ENCODE results near the gene CUL5. TPM values are rescaled to one million over a fixed set of nuclear protein-coding genes. Genes with fewer than 3 reads are reported as not detected.
"Not testable (repeated sequence)": the region's sequence is repeated elsewhere in the genome, so short reads cannot be mapped to it uniquely, and the experiment has no call there.

The CUL5 gene
- total RNA-seq, 2 experiments from 2014 or later = 35.4 to 37.5 TPM

- Mint-ChIP-seq H3K36me3 (peaks cover 14% of the 10 kb centered on the region), H3K4me1 (peaks cover 28% of the 10 kb centered on the region), H3K27ac (peak overlapping the region; percentile 72), H3K4me3 (peak overlapping the region; percentile 96)
- H3K9me3 Mint-ChIP-seq, H3K27me3 Mint-ChIP-seq, DNase-seq: not testable (repeated sequence)
Observed at GRCh38 chr11:108120936-108121273, 112.2 kb downstream of the CUL5 start.

- peaks cover 28% of the 10 kb centered on the region for H3K4me1 Mint-ChIP-seq
Observed at GRCh38 chr11:108121274-108122155, 112.8 kb downstream of the CUL5 start, which contains the start of gene ACAT1. Gene ACAT1, plus strand, starts transcription at chr11:108121567. Its CDS starts 40 bp downstream, at chr11:108121607.

GRCh38 chr11:108122166-108122628 is 113.5 kb downstream of the CUL5 start:
- peaks cover 28% of the 10 kb centered on the region for H3K4me1 Mint-ChIP-seq
- H3K36me3 Mint-ChIP-seq = peaks cover 18% of the 10 kb centered on the region
- peak overlapping the region; percentile 96 for H3K4me3 Mint-ChIP-seq
- no peak for DNase-seq
- peak overlapping the region; percentile 74 for H3K27ac Mint-ChIP-seq
- no peaks in the 10 kb centered on the region for H3K27me3 Mint-ChIP-seq
- H3K9me3 Mint-ChIP-seq = no peaks in the 10 kb centered on the region

More at GRCh38 chr11:108121274-108122155, 112.8 kb downstream of the CUL5 start, which contains the start of gene ACAT1:
- DNase-seq = peak; percentile 99
- H3K9me3 Mint-ChIP-seq = no peaks in the 10 kb centered on the region
- H3K27me3 Mint-ChIP-seq = no peaks in the 10 kb centered on the region
- H3K27ac Mint-ChIP-seq = peak within 1 kb of the TSS; percentile 74
- H3K36me3 Mint-ChIP-seq = peaks cover 17% of the 10 kb centered on the region
- H3K4me3 Mint-ChIP-seq = peak within 1 kb of the TSS; percentile 96

- H3K4me3 Mint-ChIP-seq = no peak overlapping the region
- no peak for DNase-seq
- no peak overlapping the region for H3K27ac Mint-ChIP-seq
- H3K9me3 Mint-ChIP-seq = no peaks in the 10 kb centered on the region
- H3K36me3 Mint-ChIP-seq = peaks cover 22% of the 10 kb centered on the region
- peaks cover 30% of the 10 kb centered on the region for H3K4me1 Mint-ChIP-seq
- H3K27me3 Mint-ChIP-seq = no peaks in the 10 kb centered on the region
Observed at GRCh38 chr11:108125096-108125495, 116.4 kb downstream of the CUL5 start.

- H3K27me3 Mint-ChIP-seq = no peaks in the 10 kb centered on the region
- no peak overlapping the region for H3K4me3 Mint-ChIP-seq
- H3K27ac Mint-ChIP-seq = no peak overlapping the region
- DNase-seq = no peak
- H3K9me3 Mint-ChIP-seq = no peaks in the 10 kb centered on the region
- peaks cover 17% of the 10 kb centered on the region for H3K4me1 Mint-ChIP-seq
- H3K36me3 Mint-ChIP-seq = peaks cover 21% of the 10 kb centered on the region
Observed at GRCh38 chr11:108128772-108129171, 120.1 kb downstream of the CUL5 start.

GRCh38 chr11:108131993-108132392 is 123.3 kb downstream of the CUL5 start:
- no peak for DNase-seq
- Mint-ChIP-seq H3K27ac (no peak overlapping the region), H3K4me1 (peaks cover 16% of the 10 kb centered on the region), H3K27me3 (no peaks in the 10 kb centered on the region), H3K9me3 (no peaks in the 10 kb centered on the region), H3K36me3 (peaks cover 12% of the 10 kb centered on the region), H3K4me3 (no peak overlapping the region)

GRCh38 chr11:108132993-108133538 is 124.4 kb downstream of the CUL5 start:
- DNase-seq, H3K27ac Mint-ChIP-seq, H3K4me3 Mint-ChIP-seq, H3K9me3 Mint-ChIP-seq, H3K27me3 Mint-ChIP-seq: not testable (repeated sequence)
- Mint-ChIP-seq H3K36me3 (peaks cover 18% of the 10 kb centered on the region), H3K4me1 (peaks cover 20% of the 10 kb centered on the region)

- Mint-ChIP-seq H3K27ac (peak overlapping the region; percentile 85), H3K4me1 (peaks cover 21% of the 10 kb centered on the region), H3K36me3 (peaks cover 33% of the 10 kb centered on the region), H3K4me3 (no peak overlapping the region), H3K9me3 (no peaks in the 10 kb centered on the region), H3K27me3 (no peaks in the 10 kb centered on the region)
- peak; percentile 36 for DNase-seq
Observed at GRCh38 chr11:108135845-108136544, 127.3 kb downstream of the CUL5 start.

GRCh38 chr11:108137212-108137611 is 128.5 kb downstream of the CUL5 start:
- H3K27me3 Mint-ChIP-seq = no peaks in the 10 kb centered on the region
- peaks cover 21% of the 10 kb centered on the region for H3K4me1 Mint-ChIP-seq
- H3K36me3 Mint-ChIP-seq = peaks cover 37% of the 10 kb centered on the region
- peak overlapping the region; percentile 84 for H3K27ac Mint-ChIP-seq
- H3K9me3 Mint-ChIP-seq = no peaks in the 10 kb centered on the region
- DNase-seq = no peak
- no peak overlapping the region for H3K4me3 Mint-ChIP-seq

- no peaks in the 10 kb centered on the region for H3K27me3 Mint-ChIP-seq
- H3K4me3 Mint-ChIP-seq = no peak overlapping the region
- DNase-seq = no peak
- H3K27ac Mint-ChIP-seq = no peak overlapping the region
- H3K36me3 Mint-ChIP-seq = peaks cover 59% of the 10 kb centered on the region
- H3K9me3 Mint-ChIP-seq = peaks cover 1% of the 10 kb centered on the region
- peaks cover 19% of the 10 kb centered on the region for H3K4me1 Mint-ChIP-seq
Observed at GRCh38 chr11:108142304-108142703, 133.6 kb downstream of the CUL5 start.

GRCh38 chr11:108144615-108145014 is 135.9 kb downstream of the CUL5 start:
- peaks cover 57% of the 10 kb centered on the region for H3K36me3 Mint-ChIP-seq
- DNase-seq = no peak
- no peaks in the 10 kb centered on the region for H3K27me3 Mint-ChIP-seq
- H3K4me1 Mint-ChIP-seq = peaks cover 15% of the 10 kb centered on the region
- no peak overlapping the region for H3K4me3 Mint-ChIP-seq
- H3K9me3 Mint-ChIP-seq = peaks cover 1% of the 10 kb centered on the region
- H3K27ac Mint-ChIP-seq = peak overlapping the region; percentile 54

GRCh38 chr11:108147150-108147549 is 138.5 kb downstream of the CUL5 start:
- Mint-ChIP-seq H3K36me3 (peaks cover 46% of the 10 kb centered on the region), H3K4me3 (no peak overlapping the region), H3K9me3 (peaks cover 1% of the 10 kb centered on the region), H3K4me1 (peaks cover 15% of the 10 kb centered on the region), H3K27me3 (no peaks in the 10 kb centered on the region), H3K27ac (peak overlapping the region; percentile 58)
- no peak for DNase-seq

- Mint-ChIP-seq H3K4me1 (peaks cover 15% of the 10 kb centered on the region), H3K27ac (peak overlapping the region; percentile 22), H3K27me3 (no peaks in the 10 kb centered on the region), H3K9me3 (peaks cover 1% of the 10 kb centered on the region), H3K4me3 (no peak overlapping the region), H3K36me3 (peaks cover 50% of the 10 kb centered on the region)
- DNase-seq = no peak
Observed at GRCh38 chr11:108148556-108148955, 139.9 kb downstream of the CUL5 start.

- no peak overlapping the region for H3K4me3 Mint-ChIP-seq
Observed at GRCh38 chr11:108154591-108154990, 145.9 kb downstream of the CUL5 start.

More at GRCh38 chr11:108154591-108154990, 145.9 kb downstream of the CUL5 start:
- no peaks in the 10 kb centered on the region for H3K27me3 Mint-ChIP-seq
- no peaks in the 10 kb centered on the region for H3K9me3 Mint-ChIP-seq
- no peak for DNase-seq
- peaks cover 19% of the 10 kb centered on the region for H3K36me3 Mint-ChIP-seq
- H3K4me1 Mint-ChIP-seq = peaks cover 6% of the 10 kb centered on the region
- H3K27ac Mint-ChIP-seq = no peak overlapping the region

All from activated naive CD8-positive, alpha-beta T cell treated with anti-CD3 and anti-CD28 coated beads for 36 hours (primary cell).